SIG-M5 (cell line): ENCODE results near the gene CYP46A1.
"Not testable (repeated sequence)": the region's sequence is repeated elsewhere in the genome, so short reads cannot be mapped to it uniquely, and the experiment has no call there.

Experiments used
- DNase-seq: peaks from one replicate; lab custom pipeline; 2025; lab: John Stamatoyannopoulos, UW

The CYP46A1 gene

GRCh38 chr14:99683619-99684409 lies at the start of gene CYP46A1:
TSS of gene CYP46A1 (plus strand) at chr14:99684298. CDS start at chr14:99684418, 120 bp downstream.
- peak; percentile 69 for DNase-seq

GRCh38 chr14:99634443-99634842 lies 49.7 kb upstream of the CYP46A1 start:
- no peak for DNase-seq

- DNase-seq = no peak
These were observed 49.0 kb upstream of the CYP46A1 start for GRCh38 chr14:99635116-99635515.

DNA sequence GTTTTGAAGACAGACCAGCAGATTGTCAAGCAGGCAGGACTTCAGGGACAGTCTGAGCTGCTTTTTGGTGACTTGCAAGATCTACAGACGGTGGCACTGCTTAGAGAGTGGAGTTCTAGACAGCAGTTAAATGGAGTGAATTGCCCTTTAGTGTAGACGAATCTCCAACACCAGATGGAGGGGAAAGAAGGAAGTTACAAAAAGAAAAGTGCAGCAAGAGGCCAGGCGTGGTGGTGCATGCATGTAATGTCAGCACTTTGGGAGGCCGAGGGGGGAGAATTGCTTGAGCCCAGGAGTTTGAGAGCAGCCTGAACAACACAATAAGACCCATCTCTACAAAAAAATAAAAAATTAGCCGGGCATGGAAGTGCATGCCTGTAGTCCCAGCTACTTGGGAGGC lies 47.6 kb upstream of the CYP46A1 start:
- no peak for DNase-seq

DNA sequence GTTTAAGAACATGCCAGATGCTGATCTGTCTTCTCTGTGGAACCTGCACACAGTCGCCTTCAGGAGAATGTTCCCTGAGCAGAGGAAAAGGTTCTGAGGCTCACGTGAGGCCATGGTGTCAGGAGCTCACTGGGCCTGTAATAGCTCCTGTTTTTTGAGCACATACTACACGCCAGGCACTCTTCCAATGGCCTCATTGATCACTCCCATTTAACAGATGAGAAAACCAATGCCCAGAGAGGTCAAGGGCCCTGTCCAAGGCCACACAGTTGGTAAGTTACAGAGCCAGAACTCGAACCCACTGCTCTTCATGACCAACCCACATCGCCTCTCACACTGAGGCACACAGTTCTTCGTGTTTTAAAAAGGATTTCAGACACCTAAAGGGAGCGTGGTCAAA lies 46.5 kb upstream of the CYP46A1 start:
- DNase-seq = no peak

GRCh38 chr14:99642771-99643170 lies 41.3 kb upstream of the CYP46A1 start:
- not testable (repeated sequence) for DNase-seq

DNA sequence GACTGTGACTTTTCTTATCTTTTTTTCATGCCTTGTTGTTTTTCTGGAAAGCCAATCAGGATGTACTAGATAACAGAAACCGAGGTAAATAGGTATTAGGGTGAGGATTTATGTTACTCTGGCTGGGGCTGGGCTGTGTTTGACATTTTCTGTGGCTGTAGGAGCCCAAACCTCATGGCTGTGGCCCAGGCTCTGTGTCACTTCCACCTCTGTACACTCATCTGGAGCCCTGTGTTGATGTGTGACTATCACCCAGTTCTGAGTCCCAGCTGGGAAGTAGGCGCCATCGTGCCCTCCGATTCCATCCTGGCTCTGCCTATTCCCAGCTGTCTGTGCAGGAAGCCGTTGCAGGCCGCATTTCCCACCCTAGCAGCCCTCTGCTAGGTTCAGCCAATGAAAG lies 40.8 kb upstream of the CYP46A1 start:
- DNase-seq = no peak

GRCh38 chr14:99644035-99644587 lies 40.0 kb upstream of the CYP46A1 start:
- no peak for DNase-seq

- DNase-seq = no peak
These were observed 39.2 kb upstream of the CYP46A1 start, which contains the start of gene HHIPL1 for GRCh38 chr14:99644723-99645544. TSS of gene HHIPL1 (plus strand) at chr14:99645129. CDS start at chr14:99645208, 79 bp downstream.

DNA sequence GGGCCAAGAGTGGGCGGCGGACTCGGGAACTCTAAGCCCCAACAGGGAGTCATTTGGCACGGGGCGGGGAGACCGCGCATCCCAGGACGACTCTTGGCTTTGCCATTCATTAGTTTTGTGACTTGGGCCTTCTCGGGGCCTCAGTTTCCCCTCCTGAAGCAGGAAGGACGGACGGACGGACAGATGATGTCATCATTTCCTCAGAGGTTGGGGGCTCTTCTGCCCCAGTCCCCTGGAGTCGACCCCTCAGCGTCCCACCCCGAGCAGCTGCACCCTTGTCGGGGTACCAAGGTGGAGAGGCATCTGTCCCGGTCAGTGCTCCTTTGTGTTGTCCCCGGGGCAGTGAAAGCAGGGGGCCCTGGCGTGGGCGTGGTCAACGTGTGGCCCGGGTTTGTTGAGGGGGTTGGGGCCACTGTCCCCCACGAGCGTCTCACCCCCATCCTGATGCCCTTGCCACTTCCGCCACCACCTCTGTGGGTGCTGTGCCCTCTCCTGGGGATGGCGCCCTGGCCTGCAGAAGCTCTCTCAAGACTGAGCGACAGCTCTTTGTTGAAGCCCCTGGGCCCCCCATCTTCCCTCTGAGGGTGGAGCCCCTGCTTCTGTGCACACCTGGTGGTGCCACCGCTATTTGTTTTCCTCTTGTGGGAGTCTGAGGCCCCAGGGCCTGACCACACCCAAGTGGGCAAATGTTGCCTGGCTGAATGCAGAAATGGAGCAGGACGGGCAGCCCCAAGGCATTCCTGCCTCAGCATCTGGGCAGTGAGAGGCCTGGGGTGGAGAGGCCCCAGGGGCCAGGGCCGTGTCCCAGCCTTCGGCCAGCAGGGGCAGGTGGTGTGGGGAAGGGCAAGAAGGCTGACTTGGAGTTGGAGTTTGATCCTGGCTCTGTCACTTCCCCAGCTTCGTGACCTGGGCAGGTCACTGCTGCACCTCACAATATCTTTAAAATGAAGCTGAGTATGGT lies 38.3 kb upstream of the CYP46A1 start:
- DNase-seq = no peak

- DNase-seq = no peak
These were observed 36.7 kb upstream of the CYP46A1 start for GRCh38 chr14:99647411-99647810.

DNA sequence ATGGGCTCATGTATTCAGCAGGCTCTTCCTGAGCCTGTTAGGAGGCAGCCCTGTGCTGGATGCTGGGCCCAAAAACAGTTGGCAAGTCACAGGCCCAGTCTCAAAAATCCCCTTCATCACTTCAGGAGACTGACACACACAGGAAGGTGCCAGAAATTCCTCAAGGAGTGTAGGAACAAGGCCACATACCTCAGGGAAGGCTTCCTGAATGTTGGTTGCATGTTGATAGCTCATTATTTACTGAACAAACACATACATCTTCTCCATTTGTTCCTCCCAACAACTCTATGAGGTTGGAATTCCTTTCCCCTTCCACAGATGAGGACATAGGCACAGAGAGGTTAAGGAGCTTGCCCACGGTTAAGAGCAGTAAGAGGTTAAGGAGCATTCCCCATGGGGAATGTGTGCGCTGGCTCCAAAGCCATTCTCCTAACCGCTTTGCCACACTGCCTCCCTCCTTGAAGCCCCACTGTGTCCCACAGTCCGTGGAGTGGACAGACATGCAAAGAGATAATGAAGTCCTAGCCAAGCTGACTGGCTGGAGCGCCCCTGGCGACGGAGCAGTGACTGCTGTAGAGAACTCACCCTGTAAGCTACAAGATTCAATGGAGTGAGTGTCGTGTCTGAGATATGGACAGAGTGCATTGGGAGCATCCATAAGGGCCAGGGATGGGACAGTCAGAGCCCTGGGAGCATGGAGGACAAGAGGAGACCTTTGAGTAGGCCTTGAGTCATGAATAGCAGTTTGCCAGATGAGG lies 35.9 kb upstream of the CYP46A1 start:
- no peak for DNase-seq

- no peak for DNase-seq
These were observed 34.9 kb upstream of the CYP46A1 start for GRCh38 chr14:99649219-99649618.

GRCh38 chr14:99649643-99650042 lies 34.5 kb upstream of the CYP46A1 start:
- DNase-seq = no peak

DNA sequence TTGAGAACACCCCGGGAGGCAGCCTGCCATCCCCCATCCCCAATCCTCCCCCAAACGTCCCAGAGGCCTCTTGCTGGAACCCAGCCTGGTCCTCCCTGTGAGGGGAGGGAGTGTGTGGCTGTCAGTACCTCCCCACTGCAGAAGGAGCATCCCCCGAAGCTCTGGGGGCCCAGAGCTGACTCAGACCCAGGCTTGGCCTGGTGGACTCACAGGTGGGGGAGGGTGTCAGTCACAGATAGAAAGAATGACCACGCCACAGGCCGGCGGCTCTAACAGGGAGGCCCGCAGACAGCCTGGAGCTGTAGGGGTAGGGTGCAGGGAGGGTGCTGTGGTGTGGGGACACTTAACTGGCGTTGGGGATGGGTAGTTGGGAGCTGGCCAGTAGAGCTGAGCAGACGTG lies 33.9 kb upstream of the CYP46A1 start:
- DNase-seq = no peak

- DNase-seq = no peak
These were observed 31.9 kb upstream of the CYP46A1 start for GRCh38 chr14:99651953-99652746.

DNA sequence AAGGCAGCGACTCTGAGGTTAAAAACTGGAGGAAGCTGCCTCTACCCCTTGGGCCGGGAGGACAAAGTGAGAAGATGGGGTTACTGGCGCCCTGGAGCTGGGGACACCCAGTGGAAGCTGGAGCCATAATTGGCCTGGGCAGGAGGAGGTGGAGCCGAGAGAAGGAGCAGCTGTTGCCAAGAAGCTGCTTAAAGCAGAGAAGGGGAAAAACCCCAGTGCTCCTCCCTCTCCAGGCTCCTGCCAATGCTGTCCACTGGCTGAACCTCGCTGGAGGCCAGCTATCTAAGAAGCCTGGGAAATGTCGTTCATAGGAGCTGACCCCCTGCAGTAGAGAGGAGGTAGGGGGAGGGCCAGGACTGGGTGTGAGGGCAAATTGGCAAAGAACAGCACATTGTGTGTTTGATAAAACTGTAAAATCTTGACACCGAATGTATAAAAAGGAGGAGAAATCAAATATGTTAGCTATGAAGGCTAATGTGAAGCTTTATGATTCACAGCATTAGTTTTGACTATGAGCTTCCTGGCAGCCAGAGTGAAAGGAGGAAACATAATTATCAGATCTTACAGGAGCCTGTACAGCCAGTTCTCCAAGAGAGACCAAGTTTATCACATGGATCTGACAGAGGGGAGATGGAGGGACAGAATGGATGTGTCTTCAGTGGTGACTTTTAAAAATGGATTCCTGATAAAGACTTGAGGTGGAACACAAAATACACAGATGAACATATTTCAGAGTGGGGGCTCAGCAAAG lies 29.7 kb upstream of the CYP46A1 start:
- DNase-seq = no peak

GRCh38 chr14:99655521-99655920 lies 28.6 kb upstream of the CYP46A1 start:
- no peak for DNase-seq

DNA sequence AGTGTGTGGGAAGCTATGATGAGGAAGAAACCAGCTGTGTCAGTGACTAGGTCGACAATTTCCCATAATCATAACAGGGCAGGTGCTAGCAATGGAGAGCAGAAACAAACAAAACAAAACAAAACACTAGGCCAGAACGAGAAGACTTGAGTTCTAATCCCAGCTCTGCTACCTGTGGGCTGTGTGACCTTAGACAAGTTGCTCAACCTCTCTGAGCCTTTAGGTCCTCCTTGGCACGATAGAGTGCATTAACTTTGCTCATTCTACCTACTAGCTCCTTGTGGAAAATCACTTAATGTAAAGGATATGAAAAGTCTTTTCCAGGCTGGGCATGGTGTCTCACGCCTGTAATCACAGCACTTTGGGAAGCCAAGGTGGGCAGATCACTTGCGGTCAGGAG lies 27.9 kb upstream of the CYP46A1 start:
- DNase-seq = no peak
